Retina (tissue), 1 donor: ENCODE results near the gene TNK1.

ENCODE experiments used
- DNase-seq: peaks from one replicate; pipeline ENCODE4 v3.0.0-alpha.2; 2016

The TNK1 gene

GRCh38 chr17:7392696-7393612 is 12.1 kb downstream of the TNK1 start:
- DNase-seq: peak; percentile 55

- DNase-seq: peak; percentile 75
Measured at GRCh38 chr17:7393613-7394451, 12.9 kb downstream of the TNK1 start.

- peak; percentile 92 for DNase-seq
Measured at GRCh38 chr17:7394452-7395191, 13.7 kb downstream of the TNK1 start, which contains the start of gene PLSCR3. Gene PLSCR3 (minus strand): TSS chr17:7394525. CDS start chr17:7394110, 415 bp downstream.

DNA sequence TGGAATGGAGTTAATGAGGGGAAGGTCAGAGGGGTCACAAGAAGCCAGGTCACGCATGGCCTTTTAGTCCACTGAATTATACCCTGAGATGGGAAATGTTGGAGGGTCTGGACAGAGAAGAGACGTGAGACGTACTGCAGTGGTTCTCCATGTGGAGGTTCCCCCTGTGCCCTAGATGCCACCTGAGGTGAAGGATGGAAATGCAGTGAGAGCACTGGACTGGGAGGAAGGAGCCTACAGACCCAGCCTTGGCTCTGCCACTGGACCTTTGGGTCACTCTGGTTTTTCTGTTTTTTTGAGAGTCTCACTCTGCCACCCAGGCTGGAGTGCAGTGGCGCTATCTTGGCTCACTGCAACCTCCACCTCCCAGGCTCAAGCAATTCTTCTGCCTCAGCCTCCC is 15.3 kb downstream of the TNK1 start:
- no peak for DNase-seq

DNA sequence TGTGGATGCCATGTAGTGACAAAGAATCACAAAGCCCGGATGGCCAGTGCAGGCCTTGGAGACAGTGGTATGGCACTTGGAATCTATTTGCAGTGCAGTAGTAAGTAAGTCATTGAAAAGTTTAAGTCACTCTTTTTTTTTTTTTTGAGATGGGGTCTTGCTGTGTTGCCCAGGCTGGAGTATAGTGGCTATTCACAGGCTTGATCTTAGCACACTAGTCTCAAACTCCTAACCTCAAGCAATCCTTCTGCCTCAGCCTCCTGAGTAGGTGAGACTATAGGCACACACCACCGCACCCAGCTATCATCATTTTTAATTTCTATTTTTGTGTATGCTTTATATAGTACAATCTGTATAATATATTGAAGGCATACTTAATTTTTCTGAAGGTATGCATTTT is 17.7 kb downstream of the TNK1 start:
- DNase-seq: no peak

GRCh38 chr17:7403043-7403726 is 22.3 kb downstream of the TNK1 start:
- no peak for DNase-seq

- no peak for DNase-seq
Measured at GRCh38 chr17:7403727-7403976, 22.8 kb downstream of the TNK1 start.

DNA sequence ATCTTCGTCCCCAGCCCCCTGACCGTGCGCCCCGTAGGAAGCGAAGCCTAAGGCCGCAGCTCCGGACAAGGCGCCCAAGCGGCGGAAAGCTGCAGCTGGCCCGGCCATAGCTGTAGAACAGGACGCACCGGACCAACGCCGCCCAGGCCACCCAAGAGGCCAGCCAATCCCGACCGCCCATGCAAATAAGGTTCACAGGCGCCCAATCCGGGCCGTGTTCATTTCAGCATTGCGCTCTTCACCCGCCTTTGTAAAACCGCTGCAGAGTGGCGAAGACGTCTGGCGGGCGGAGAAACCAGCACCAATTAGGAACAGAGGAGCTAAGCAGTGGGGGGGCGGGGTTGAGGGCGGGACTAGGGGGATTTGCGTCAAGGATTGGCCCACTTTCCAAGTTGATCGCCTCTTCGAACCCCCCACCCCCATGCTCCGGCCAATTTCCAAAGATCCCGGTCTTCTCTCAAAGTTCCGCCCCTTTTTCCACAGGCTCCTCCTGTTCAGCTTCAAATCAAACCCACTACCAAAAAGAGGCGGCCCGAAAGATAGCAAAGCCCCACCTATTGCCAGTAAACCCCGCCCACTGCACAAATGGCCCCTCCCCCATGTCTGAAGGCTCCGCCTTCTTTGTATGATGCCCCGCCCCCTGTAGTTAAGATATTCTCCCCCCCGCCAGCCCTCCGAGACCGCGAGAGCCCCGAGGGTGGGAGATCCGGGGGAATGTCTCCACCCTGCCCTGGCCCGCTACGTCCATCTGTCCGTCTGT is 23.3 kb downstream of the TNK1 start, which contains the start of gene TMEM256:
Gene TMEM256 (minus strand): TSS at position 121 of the 760 bp plus-strand sequence. CDS start 13 bp downstream, at position 108.
- DNase-seq: peak; percentile 98

DNA sequence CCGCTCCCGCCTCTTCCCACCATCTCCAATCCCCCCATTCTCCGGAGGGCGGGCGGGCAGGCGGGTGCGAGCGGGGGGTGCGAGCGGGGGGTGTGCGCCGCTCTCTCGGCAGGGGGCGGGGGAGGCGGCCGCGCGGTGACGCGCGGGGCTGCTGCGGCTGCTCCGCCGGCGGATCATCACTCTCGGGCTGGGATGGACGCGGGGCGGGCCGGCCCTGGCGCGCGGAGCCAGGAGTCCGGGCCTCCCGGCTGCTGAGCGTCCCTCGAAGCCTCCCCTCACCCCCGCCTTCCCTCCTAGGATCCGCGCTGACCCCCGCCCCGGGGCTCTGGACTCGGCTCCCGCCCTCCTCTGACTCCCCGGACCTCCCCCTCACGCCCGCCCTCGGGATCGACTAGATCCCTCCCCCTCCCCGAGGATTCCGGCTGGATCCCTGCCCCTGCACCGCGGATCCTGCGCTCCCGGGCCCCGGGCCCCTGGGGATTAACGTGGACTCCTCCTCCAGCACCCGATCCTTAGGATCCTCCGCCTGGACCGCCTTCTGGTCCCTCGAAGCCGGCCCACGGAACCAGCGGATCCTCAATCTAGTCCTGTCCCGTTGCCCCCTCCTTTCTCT is 24.0 kb downstream of the TNK1 start:
- peak; percentile 47 for DNase-seq

DNA sequence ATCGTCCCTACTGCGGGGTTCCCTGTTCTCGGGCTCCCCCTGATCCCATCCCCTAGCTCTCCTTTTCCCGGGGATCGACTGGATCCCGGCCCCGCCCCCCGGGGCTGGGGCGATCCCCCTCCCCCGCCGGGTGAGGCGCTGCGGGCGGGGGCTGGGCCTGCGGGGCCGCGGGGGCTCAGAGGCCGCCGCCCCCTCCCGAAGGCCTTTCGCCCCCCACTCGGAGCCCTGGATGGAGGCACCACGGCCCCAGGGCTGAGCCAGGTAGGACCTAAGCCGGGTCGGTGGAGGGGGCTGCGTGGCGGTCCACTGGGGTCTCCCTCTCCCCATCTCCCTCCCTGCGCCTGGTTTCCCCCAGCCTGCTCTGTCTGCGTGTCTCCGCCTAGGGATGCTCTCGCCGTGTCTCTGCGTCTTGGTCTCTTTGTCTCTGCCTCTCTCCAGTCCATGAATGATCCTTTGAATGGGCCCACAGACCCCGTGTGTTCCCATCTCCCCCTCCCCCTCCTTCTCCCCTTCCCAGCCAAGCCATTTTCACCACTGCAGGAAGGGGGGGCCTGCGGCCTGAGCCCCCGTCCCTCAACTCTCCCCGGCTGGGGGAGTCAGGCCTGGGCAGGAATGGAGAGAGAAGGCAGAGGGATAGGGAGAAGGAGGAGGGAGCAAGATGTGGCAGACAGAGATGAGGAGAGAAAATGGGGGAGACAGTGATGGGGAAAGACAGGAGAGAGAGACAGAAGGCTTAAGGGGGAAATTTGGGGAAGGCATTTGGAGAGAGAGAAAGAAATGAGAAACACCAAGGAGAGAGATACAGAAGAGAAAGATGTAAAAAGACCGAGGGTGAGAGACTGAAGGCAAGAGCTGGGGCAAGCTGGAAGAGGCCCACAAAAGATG is 24.7 kb downstream of the TNK1 start:
- DNase-seq: peak; percentile 61

GRCh38 chr17:7406235-7406825 is 25.4 kb downstream of the TNK1 start:
- peak; percentile 49 for DNase-seq

- DNase-seq: peak; percentile 37
Measured at GRCh38 chr17:7407082-7407481, 26.2 kb downstream of the TNK1 start.

GRCh38 chr17:7407485-7408251 is 26.8 kb downstream of the TNK1 start, which contains the start of gene NLGN2:
Gene NLGN2 (plus strand): TSS chr17:7407845. CDS start chr17:7408256, 411 bp downstream.
- no peak for DNase-seq

- DNase-seq: no peak
Measured at GRCh38 chr17:7408252-7408727, 27.4 kb downstream of the TNK1 start.

DNA sequence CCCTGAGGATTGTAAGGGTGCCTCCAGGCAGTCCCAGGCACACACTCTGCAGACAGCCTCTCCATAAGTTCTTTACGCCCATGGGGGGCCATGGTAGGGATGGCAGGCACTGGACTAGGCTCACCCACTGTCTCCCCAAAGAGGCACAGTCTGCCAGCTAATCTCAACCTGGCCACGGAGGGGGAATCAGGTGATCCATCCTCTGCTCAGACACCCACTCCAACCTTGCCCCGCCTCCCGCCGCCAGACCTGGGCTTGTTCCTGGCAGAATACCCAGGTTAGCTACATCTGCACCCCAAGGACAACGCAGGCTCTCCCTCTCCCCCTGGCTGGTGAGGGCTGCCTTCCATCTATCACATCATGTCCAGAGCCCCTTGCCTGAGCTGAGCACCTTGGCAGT is 28.0 kb downstream of the TNK1 start:
- DNase-seq: no peak

GRCh38 chr17:7409716-7410115 is 28.8 kb downstream of the TNK1 start:
- DNase-seq: no peak

GRCh38 chr17:7410634-7411426 is 29.9 kb downstream of the TNK1 start:
- no peak for DNase-seq

GRCh38 chr17:7411427-7411750 is 30.5 kb downstream of the TNK1 start:
- DNase-seq: no peak
